Measurements from ENCODE around the gene SPDYC.

Gene SPDYC

DNA sequence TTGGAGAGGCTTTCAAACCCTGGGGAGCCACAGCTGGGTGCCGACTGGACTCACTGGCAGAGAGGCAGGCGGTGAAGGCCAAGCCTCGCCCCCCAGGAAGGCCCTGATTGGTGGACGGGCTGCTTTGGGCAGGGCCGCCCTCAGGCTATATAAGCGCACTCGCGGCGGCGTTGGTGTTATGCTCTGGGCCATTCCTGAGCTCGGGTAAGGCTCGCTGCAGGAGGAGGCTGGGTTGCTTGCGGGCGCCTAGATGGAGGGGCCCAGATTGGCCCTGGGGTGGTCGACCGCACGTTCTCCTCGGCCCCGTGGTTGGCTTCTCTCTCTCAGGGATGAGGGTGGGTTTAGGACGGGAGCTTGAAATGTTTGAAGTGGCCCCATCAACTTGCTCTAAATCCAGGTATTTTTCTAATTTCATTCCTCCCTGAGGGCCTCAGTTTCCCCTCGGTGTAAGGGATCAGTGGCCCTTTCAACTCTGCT is at the start of gene SPDYC:
SPDYC (plus strand) TSS at position 176 of the 477 bp plus-strand sequence. CDS start 1,125 bp downstream, outside the sequence.
- FAIRE-seq: no peak

DNA sequence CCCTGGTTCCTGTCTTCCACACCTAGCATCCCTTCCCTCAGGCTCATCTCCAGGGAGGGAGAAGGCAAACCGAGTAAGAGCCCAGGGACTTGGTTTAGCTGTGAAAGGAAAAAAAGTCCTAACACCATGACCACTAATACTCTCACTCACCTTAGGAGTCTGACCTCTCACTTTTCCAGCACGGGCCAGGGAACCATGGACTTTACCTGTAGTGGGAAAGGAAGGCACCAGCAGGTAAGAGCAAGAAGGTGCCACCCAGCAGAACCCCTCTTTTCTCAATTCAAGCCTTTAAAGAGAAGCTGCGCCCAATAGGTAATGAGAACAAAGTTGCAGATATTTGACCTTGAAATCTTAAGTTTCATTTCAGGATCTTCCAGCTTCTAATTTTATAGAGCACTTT is 49.2 kb upstream of the SPDYC start:
- FAIRE-seq: no peak

DNA sequence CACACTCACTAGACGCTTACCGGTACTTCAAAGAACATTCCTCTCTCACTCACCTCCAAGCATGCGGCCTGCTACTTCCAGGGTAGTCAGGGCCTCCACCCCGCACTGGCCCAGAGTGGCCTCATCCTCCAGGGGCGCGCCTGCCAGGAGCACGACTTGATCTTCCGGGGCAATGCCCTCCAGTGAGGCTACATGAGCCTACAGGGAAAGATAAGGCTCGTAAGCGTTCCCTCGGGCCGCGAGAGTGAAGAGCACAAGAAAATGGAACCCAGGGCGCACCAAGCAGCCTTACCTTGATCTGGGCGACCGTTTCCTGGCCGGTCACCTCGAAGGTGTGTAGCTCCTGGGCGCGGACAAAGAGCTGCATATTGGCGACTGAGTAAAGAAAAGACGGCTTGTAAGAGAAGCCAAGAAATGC is 48.6 kb upstream of the SPDYC start:
- FAIRE-seq: no peak

DNA sequence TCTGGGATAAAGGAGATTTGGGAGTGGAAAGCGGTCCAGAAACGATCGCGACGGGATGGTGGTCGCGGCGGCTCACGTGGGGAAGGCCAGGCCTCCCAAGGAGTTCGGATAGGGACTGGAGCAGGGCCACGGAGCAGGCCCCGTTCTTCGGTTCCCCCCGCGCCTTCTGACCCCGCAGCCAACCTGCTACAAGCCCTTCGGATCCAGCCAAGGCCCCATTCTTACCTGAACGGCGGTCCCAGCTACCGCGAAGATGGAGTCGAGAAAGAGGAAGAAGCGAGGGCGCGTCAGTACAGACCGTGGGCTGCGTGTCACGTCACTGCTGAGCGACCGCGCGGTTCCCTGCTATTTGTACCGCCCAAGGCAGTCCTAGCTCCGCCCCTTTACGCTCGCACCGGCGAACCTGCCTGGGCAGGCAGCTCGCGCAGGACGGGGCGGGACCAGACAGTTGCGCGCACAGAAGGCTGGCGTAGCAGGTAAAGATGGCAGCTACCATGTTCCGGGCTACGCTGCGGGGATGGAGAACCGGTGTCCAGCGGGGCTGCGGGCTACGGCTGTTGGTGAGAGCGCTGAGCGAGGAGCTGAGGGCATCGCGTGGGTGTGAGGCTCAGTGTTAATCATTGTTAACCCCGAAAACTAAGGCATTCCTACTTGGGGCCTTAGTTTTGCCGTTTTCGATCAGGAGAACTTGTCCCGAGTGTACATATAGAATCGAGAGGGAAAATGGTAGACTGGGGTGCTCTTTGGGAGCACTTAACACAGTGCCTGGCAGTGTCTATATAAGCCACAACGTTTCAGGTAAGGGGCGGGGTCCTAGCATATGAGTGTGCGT is 48.0 kb upstream of the SPDYC start, which contains the start of the genes FAU and MRPL49:
FAU (minus strand) TSS at position 270 of the 832 bp plus-strand sequence. CDS start 321 bp downstream, outside the sequence.
MRPL49 (plus strand) TSS at position 457 of the 832 bp plus-strand sequence; CDS start at position 483, 26 bp downstream.
- FAIRE-seq: no peak

GRCh38 chr11:65124480-65125196 is 45.4 kb upstream of the SPDYC start:
- FAIRE-seq: no peak

- no peak for FAIRE-seq
These were observed 44.6 kb upstream of the SPDYC start for GRCh38 chr11:65125197-65126056.

DNA sequence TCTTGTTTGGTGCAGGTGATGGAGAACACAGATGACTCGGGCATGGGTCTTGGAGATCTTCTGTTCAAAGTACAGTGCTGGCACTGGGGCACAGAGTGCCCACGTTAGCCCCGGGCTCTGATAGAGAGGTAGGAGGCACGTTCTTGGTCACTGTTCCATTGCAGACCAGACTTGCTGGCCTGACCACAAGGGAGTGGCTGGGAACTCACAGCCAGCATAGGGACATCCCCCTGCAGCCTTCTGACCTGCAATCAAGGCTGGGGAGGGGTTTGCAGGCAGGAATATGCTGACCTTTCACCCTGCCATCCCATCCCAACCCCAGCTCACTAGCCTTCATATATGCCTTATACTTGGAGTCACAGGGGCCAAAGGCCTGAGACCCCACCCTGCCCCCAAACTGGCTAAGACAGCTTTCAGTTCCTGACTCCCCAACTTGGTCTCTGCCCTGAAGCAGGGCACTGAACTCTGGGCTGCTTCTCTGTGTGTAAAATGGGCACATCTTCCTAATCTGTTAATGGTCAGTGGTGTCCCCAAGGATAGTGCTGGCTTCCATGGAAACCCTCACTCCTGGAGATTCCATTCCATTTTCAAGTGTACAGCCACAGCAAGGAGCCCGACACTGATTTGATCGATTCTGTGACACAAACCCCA is 43.3 kb upstream of the SPDYC start:
- no peak for FAIRE-seq

DNA sequence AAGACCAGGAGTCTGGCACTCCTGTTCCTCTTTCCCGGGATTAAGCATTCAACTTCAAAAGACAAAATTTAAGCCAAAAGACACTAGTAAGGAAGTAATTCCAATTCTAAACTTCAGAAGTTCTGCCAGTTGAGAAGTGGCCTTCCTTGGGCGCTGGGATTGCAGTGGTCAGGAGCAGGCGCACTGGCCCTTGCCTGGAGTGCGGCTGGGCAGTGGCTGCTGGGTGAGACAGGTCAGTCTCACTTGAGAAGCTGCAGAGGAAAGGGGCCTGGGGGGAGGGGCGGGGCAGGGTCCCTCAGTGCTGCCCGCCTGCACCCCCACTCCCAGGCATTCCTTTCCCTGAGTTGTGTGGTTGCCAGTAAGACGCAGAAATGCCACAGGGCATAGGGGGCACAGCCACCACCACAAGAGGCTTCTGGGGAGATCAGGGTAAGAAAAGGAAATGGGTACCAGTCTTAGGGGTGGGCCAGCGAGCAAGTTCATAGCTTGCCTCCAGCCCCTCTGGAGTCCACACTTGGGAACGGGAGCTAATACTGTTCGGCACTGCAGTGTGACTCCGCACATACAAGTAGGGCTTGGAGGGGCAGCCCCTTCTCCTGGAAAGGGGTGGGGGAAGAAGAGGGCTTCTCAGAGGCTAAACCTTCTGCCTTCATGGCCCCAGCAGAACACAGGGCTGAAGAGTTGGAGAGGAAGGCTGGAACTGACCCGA is 42.4 kb upstream of the SPDYC start:
- FAIRE-seq: no peak

DNA sequence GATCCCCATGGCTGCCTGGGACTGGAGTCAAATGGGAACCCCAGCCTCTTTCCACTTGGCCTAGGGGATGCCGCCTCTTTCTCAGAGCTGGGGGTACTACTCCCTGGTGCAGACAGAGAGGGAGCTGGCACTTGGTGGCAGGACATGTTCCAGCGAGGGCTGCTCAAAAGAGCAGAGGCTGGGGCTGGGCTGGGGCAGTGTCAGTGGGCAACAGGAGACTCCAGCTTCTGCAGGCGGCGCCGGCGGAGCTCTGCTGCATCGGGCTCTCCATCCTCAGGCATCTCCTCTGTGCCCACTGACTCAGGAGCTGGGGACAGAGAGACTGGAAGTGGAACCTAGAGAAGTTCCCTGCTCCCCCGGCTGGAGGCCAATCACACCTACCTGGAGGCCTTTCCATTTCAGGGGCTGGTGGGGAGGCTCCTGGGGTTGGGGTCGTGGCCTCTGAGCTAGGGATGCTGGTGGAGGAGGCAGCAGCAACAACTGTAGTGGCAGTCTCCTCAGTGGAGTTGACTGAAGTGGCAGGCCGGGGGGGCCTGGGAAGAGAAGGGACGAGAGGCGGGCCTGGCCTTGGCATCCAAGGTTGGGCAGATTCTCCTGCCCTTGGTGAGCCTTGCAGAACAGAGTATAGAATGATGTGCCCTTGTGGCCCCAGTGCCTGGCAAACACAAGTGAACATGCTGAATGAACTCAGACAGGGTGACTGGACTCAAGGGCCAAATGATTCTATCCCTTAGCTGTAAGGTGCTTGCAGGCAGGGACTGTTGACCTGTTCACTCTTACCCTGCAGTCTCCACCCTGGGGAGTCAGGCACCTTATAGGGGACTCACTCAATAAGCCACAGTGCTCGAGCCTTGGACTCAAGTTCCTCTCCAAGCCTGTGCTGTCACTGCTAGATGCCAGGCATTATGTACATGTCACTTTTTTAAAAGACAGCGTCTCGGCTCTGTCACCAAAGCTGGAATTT is 41.6 kb upstream of the SPDYC start:
- FAIRE-seq: no peak

DNA sequence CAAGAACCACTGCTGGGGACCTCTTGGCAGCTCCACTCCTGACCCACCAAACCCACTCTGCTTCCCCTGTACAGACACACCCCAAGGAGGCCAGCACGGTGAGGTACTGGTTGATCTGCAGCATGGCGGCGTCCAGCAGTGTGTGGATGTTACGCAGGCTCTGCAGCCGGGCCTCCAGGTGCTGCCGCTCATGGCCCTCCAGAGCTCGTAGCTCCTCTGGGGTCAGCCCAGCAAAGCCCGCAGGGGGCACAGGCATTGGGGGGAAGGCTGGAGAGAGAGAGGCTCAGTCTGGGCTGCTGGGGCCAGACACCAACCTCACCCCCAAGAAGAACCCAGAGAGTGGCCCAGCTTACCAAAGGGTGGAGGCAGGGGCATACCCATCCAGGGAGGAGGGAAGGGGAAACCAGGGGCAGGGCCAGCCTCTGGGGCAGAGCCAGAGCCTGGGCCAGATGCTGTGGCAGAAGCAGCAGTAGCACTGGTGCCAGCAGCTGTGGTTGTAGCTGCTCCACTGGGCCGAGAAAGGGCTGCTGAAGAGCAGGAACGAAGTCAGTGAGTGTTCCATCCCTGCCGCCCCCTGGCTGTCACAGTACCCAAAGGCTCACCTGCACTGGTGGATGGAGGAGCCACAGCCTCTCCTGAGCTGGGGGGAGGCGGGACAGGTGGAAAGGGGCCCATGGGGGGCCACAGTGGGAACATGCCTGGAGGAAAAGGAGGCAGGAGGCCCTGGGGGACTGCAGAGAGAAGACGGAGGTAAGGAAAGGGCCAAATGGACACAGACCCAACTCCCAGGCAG is 40.2 kb upstream of the SPDYC start:
- no peak for FAIRE-seq

DNA sequence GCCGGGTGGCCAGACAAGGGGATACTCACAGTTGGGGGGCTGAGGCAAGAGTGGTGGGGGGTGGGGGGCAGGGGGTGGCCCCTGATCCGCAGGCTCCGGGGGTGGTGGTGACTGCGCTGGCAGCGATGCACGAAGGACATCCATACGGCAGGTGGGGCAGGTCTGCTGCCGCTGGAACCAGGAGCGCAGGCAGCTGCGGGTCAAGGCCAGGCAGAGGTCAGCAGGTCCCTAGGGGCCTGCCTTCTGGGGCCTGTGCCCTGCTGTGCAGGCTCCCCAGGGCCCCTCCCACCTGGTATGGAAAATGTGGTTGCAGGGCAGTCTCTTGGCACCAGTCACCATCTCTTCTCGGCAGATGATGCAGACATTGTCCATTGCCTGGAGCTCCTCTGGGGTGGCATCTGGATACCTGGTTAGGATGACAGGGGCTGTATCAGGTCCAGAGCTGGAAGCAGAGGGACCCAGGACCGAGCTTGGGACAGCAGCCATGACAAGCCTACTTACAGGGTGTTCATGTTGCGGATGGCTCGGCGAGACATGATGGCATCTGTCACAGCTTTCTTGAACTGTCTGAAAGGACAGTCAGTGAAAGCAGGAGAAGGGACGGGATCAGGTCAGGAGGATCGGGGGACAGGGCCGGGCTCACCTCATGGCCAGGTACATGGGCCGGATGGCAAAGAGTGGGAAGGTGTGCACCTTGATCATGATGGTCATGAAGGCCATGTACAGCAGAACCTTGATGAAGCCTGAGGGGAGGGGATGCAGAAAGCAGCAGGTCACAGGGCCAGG is 39.2 kb upstream of the SPDYC start:
- no peak for FAIRE-seq

DNA sequence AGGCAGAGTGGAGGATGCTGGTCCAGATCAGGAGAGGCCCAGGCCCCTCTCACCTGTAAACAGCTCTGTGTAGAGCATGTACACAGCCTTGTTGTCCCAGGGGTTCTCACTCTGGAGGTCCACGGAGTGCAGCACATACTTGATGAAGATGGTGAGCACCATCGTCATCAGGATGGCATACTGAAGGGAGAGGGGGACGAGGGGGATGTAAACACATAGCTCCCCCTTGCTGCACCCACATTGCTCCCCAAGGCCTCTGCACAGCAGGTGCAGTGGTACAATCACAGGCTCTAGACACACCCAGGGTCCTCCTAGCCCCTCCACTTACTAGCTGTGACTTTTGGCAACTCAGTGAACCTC is 38.6 kb upstream of the SPDYC start:
- no peak for FAIRE-seq

GRCh38 chr11:65131895-65132237 is 38.2 kb upstream of the SPDYC start:
- no peak for FAIRE-seq

- no peak for FAIRE-seq
These were observed 37.6 kb upstream of the SPDYC start for GRCh38 chr11:65132238-65132987.

DNA sequence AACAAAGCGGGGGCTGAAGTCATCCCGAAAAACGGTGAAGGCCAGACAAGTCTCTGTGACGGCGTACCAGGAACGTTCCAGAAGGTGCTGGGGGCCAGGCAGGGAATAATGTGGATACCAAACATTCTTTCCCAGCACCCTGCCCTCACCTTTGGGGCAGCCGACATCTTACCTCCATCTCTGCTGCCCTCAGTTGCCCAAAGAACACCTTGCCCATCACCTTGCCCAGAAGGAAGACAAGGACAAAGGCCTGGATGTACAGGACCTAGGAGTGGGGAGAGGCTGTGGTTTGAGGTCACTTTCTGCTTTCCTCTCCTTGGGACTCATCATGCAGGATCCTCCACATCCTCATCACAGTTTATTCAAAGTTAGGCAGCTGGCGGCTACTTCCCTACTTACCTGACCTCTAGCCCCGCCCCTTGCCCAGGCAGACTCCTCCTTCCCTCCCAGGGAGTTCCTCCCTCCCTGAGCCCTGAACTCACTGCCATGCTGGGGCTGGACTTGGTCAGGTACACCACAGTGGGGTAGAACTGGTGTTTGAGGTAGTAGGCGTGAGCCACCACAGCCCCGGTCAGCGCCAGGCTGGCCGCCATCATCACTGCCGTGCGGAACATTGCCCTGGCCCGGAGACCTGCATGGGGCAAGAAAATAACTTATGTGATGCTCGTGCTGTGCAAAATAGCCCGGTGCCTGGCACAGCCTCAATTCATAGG is 36.9 kb upstream of the SPDYC start:
- FAIRE-seq: no peak

GRCh38 chr11:65133724-65134123 is 36.3 kb upstream of the SPDYC start:
- FAIRE-seq: no peak

- no peak for FAIRE-seq
These were observed 35.6 kb upstream of the SPDYC start, which contains the start of gene SYVN1 for GRCh38 chr11:65134240-65134951. SYVN1 (minus strand) TSS chr11:65134519; CDS start chr11:65133601, 918 bp downstream.

Measured in islet of Langerhans (tissue), 1 donor.